Prostate gland (tissue), 2 donors: ENCODE results near the gene FBXO41. TPM values are rescaled to one million over a fixed set of nuclear protein-coding genes. Genes with fewer than 3 reads are reported as not detected.
A peak's percentile ranks its signal among the peaks of the same experiment; 100 is the strongest.

Experiments used
- DNase-seq: peaks from one replicate; pipeline ENCODE4 v3.0.0-alpha.2; 2019; ENCODE audit warnings: low spot score
- H3K27ac ChIP-seq, 2 donors: fragments of 200-600 bp; sonication (generic); 2 replicates each; pipeline ENCODE4 v1.5.1; 2017 to 2019
- H3K27me3 ChIP-seq: fragments of 200-600 bp; sonication (generic); replicated peaks from 2 replicates; pipeline ENCODE4 v1.5.1; 2019; ENCODE audit not compliant: insufficient read depth
- H3K36me3 ChIP-seq, 2 donors: fragments of 200-600 bp; sonication (generic); 1 replicate in 1 of 2; 2 replicates in 1 of 2; pipeline versions ENCODE4 v1.5.1 to v1.8.1; 2017 to 2019
- H3K4me1 ChIP-seq: fragments of 200-600 bp; sonication (generic); replicated peaks from 2 replicates; pipeline ENCODE4 v1.5.1; 2019
- H3K4me3 ChIP-seq, 2 donors: fragments of 200-600 bp; sonication (generic); 2 replicates each; pipeline ENCODE4 v1.5.1; 2017 to 2019
- H3K9me3 ChIP-seq: fragments of 200-600 bp; sonication (generic); 2 replicates; pipeline ENCODE4 v1.5.1; 2017
- POLR2A ChIP-seq: fragments of 450-650 bp; IDR thresholded peaks from one replicate; pipeline ENCODE4 v1.6.1; 2016; ENCODE audit warnings: antibody characterized with exemption, mild to moderate bottlenecking
- POLR2AphosphoS5 ChIP-seq: sonication (generic); formaldehyde crosslinking; IDR thresholded peaks from one replicate; pipeline ENCODE4 v1.6.1; 2017; ENCODE audit warnings: antibody characterized with exemption
- WGBS: methylation state at CpG from one replicate; pipeline ENCODE4 v1.1.5; 2018; 5-methylcytosine and 5-hydroxymethylcytosine counted together
- intact Hi-C: fragments of 100-400 bp; cut with DNase I; formaldehyde crosslinking; loops from one replicate; pipeline ENCODE4 v1.14.2; 2022
- total RNA-seq, 2 donors: library from RNA; depleted of rRNA; stranded (reverse); fragments of >200 nt; gene quantifications; one replicate each; pipeline ENCODE4 v1.1.0, GENCODE V29; 2016
- TF ChIP-seq, protein P1 (sequence below), 4 experiments: fragments of 200-600 bp in 2 of 4; fragments of 450-650 bp in 2 of 4; sonication (generic) in 2 of 4; IDR thresholded peaks; 1 replicate in 3 of 4; 2 replicates in 1 of 4; pipeline ENCODE4 v1.5.1; 2016 to 2019; ENCODE audit warnings: antibody characterized with exemption in 4 of 4, mild to moderate bottlenecking in 2 of 4, moderate library complexity in 2 of 4

The FBXO41 gene
- total RNA-seq, 2 donors from 2014 or later: 4.2 to 7.4 TPM

DNA sequence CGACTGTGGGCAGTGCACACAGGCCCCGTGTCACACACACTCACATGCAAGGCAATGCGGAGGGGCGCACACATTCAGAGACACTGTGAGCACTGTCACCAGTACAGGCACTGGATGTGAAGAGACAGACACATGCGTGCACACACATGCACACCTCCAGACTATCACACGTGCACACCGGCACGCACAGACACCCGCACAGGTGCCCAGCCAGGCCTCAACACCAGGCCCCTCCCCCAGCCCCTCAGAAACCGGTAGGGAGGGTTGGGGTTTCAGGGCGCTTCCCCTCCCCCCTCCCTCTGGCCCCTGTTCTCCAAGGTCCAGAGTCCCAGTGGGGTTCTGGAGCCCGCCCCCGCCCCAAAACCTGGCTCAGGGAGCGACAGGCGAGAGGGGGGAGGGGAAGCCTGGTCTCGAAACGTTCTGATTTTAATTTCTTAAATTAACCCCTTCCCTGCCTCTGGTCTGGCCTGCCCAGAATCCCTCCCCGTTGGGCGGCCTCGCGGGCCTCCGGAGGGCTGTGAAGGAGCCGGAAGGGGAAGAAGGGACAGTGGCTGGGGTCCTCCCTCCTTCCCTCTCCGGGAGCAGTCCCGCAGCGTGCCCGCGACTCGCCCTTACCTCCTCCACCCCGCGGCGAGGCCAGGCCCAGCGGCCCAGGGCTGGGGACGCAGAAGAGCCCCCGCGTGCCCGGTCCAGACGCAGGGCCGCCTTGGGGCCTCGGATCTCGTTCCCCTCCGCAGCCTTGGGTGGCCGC, 558 bp downstream of the FBXO41 start:
- peak overlapping the region; percentile 46 to 57 for H3K4me3 ChIP-seq
- H3K27me3 ChIP-seq: no peaks in the 10 kb centered on the region
- no peak for DNase-seq
- intact Hi-C loops: no loop called here
- TF ChIP-seq, protein P1, sequence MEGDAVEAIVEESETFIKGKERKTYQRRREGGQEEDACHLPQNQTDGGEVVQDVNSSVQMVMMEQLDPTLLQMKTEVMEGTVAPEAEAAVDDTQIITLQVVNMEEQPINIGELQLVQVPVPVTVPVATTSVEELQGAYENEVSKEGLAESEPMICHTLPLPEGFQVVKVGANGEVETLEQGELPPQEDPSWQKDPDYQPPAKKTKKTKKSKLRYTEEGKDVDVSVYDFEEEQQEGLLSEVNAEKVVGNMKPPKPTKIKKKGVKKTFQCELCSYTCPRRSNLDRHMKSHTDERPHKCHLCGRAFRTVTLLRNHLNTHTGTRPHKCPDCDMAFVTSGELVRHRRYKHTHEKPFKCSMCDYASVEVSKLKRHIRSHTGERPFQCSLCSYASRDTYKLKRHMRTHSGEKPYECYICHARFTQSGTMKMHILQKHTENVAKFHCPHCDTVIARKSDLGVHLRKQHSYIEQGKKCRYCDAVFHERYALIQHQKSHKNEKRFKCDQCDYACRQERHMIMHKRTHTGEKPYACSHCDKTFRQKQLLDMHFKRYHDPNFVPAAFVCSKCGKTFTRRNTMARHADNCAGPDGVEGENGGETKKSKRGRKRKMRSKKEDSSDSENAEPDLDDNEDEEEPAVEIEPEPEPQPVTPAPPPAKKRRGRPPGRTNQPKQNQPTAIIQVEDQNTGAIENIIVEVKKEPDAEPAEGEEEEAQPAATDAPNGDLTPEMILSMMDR (IDR thresholded peaks at IDR 0.05): no peak
- TF ChIP-seq POLR2AphosphoS5 (no peak), POLR2A (no peak)
- no peak overlapping the region for H3K27ac ChIP-seq
- H3K9me3 ChIP-seq: no peaks in the 10 kb centered on the region
- WGBS: 5% methylated on average over 39 of the region's 43 CpGs
- no peaks in the 10 kb centered on the region for H3K36me3 ChIP-seq
- H3K4me1 ChIP-seq: no peaks in the 10 kb centered on the region

DNA sequence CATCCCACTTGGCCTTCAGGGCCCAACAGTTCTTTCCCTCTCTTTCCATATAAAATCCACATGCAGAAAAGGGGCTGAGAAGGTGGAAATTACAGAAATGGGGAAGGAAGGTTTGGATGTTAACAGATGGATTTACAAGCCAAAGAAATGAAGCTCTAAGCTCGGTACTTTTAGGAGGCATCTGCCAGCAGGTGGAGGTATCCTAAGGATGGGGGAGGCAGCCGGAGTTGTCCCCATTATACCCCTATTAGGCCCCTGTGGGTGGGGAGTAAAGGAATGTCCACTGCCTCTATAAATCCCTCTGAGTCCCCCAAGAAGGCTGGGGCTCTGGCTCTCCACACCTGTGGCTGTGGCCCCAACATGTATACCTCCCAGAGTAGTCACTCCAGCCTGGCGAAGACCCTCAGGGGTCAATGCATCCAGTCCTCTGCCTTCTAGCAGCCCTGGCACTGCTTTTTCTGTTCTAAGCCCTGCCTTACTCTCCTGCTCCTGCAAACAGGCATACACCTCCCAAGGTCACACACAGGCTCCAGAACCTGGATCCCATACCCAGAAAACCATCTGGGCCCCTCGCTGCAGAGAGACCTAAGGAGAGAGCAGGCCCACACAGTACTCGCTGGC, 1.2 kb downstream of the FBXO41 start:
- no peaks in the 10 kb centered on the region for H3K9me3 ChIP-seq
- TF ChIP-seq, protein P1 (IDR thresholded peaks at IDR 0.05): no peak
- TF ChIP-seq POLR2AphosphoS5: no peak
- no peak overlapping the region for H3K4me3 ChIP-seq
- no peaks in the 10 kb centered on the region for H3K4me1 ChIP-seq
- no peak overlapping the region for H3K27ac ChIP-seq
- 56% methylated on average over 5 of the region's 5 CpGs for WGBS
- intact Hi-C loops: no loop called here
- no peaks in the 10 kb centered on the region for H3K27me3 ChIP-seq
- DNase-seq: no peak
- H3K36me3 ChIP-seq: no peaks in the 10 kb centered on the region

DNA sequence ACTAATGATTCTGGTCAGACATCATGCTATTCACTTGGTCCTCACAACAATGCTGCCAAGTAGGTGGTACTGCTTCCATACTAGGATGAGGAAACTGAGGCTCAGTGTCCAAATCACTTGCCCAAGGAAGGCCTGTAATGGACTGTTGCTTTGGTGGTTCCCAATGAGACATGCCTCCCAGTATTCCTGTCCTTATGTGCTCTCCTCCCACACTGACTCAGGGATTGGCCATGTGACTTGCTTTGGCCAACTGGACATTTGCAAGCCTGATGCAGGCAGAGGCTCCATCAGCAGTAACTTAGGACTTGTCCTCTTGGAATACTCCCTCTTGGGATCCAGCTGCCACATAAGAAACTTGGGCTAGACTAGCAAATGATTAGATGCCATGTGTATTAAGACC, 3.0 kb downstream of the FBXO41 start:
- intact Hi-C loops: no loop called here
- no peak for DNase-seq

DNA sequence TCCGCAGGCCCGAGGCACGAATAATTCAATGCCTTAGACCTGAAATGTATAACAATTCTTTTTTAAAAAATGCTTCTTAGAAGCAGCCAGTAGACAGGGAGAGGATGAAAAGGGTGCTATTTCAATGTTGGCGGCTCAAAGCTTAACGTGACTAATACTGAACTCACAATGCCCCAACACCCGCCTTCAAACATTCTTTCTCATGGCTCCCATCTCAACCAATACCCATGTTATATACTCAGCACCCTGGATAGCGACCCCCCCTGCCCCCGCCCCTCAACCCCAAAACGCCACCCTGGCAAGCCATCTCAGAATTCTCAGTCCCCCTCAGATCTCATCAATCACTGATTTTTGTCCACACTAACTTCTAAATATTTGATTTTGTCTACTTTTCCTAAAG, 4.4 kb downstream of the FBXO41 start:
- Histone ChIP-seq H3K4me1 (no peaks in the 10 kb centered on the region), H3K36me3 (no peaks in the 10 kb centered on the region), H3K9me3 (no peaks in the 10 kb centered on the region), H3K27ac (no peak overlapping the region), H3K27me3 (no peaks in the 10 kb centered on the region), H3K4me3 (no peak overlapping the region)
- DNase-seq: no peak
- TF ChIP-seq POLR2AphosphoS5 (no peak), POLR2A (no peak)
- TF ChIP-seq, protein P1 (IDR thresholded peaks at IDR 0.05): no peak
- intact Hi-C loops: no loop called here
- WGBS: 76% methylated on average over 9 of the region's 9 CpGs

More for the DNA sequence above, 3.0 kb downstream of the FBXO41 start:
- TF ChIP-seq POLR2A (no peak), POLR2AphosphoS5 (no peak)
- TF ChIP-seq, protein P1 (IDR thresholded peaks at IDR 0.05): no peak
- Histone ChIP-seq H3K27ac (no peak overlapping the region), H3K9me3 (no peaks in the 10 kb centered on the region), H3K27me3 (no peaks in the 10 kb centered on the region), H3K4me3 (no peak overlapping the region), H3K4me1 (no peaks in the 10 kb centered on the region), H3K36me3 (no peaks in the 10 kb centered on the region)

DNA sequence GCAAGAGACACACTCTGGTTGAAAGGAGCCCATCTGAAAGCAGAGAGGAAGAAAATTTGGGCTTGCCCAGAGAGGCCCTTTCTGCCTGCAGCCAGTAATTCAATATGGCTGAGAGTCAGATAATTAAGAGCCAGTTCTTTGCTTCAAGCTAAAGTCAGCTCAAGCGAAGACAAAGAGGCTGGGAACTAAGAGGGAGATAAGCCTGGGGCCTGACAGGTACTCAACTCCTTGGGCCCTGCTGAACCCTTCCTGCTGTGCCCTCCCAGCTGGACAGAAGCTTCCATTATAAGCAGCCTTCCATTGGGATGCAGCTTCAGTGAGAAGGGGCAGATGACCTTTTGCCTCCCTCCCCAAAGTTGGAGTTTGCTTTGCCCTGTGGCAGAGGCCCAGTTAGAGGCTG, 12.0 kb downstream of the FBXO41 start:
- no peaks in the 10 kb centered on the region for H3K36me3 ChIP-seq
- 75% methylated on average over 1 of the region's 1 CpG for WGBS
- no peaks in the 10 kb centered on the region for H3K9me3 ChIP-seq
- no peaks in the 10 kb centered on the region for H3K27me3 ChIP-seq
- H3K4me1 ChIP-seq: peaks cover 2% of the 10 kb centered on the region
- H3K4me3 ChIP-seq: no peak overlapping the region
- TF ChIP-seq POLR2AphosphoS5 (no peak), POLR2A (no peak)
- TF ChIP-seq, protein P1 (IDR thresholded peaks at IDR 0.05): no peak
- H3K27ac ChIP-seq: no peak overlapping the region
- intact Hi-C loops: no loop called here
- DNase-seq: no peak
